ENCODE results near the gene SERP2.

The SERP2 gene

DNA sequence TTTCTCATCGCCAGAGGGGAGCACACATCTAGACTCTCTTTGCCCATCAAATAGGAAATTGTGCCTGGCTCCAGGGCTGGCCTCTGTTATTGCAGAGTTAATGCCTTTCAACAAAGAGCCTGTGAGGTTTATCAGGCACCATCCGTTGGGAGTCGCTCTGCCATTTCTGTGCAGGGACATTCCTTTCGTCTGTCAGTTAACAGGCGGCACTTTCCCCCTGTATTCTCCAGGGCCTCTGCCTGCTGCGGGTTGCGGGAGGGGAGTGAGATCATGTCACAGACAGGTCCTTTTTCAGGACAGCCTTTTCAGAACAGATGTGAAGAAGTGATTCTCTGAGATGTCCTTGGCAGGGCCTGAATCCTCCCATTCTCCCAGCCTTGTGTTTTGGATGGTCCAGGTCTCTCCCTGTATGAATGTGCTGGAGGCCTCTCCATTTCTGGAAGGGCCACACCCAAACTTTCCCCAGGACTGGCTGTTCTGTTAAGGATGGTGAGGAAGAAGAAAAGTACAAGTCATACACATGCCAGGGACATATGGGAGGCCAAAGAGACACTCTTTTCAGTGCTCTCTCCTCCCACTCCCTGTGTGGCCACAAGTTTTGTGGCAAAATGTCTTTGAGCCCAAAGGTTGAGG, 14.9 kb downstream of the SERP2 start:
- DNase-seq (ENCODE audit: low read depth in 2 of 2) = no peak

DNA sequence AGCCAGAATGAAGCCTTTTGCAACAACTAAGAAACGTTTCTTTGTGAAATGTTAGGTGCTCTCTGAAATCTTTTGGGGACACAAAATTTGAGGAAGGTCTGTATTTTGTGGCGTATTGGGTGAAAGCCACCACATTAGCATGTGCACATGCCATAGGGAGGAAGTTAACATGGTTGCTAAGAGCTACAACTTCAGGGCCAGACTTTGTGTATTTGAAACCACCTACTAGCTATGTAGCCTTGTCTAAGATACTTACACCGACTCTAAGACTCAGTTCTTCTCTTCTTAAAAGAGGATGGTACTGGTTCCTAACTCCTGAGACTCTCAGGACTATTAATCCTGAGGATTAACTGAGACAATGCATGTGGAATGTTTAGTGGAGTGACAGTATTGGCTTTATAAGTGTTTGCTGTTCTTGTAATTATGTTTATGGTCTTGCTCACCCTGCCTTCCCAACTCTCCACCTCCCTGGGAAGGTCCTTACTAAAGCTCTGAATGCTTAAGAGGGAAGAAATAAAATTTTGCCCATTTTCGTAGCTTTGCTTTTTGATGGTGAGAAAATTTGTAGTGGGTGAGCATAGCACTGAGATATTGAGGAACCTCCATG, 15.5 kb downstream of the SERP2 start:
- no peak for DNase-seq (ENCODE audit: low read depth in 2 of 2)

DNA sequence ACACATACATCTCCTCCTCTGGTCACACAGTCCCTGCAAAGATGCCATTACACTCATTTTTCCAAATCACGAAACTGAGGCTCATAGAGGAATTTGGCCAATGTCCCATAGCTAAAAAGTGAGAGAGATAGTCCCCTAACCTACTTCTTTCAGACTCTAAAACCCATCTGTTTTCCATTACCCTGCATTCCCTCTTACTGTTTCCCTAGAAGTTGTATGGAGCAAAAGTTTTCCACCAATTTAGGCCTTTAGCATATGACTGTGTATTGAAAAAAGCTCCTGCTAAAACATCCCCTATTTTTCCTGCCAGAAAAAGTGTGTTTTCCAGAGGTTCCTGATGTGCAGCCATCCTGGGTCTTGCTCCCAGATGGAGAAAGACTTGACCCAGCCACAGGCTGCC, 16.3 kb downstream of the SERP2 start:
- DNase-seq (ENCODE audit: low read depth in 2 of 2) = peak in 1 of 2 experiments; percentile 36

DNA sequence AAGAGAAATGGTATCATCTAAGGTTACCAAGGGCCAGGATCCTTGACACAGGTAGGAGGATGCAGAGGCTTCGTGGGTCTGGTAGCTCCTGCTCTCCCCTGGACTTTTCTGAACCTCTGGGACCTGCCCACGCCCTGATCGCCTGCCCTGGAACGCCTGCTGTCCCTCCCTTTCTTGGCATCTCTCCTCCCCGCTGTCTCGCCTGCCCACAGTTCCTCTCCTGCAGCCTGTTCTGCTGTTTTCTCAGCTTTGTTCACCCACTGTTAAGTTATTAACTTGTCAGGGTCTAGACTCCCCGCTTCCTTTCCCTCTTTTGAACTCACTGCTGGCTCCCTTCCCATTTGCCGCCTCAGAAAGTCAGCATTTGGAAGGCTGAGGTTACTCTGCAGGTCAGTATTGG, 19.8 kb downstream of the SERP2 start:
- no peak for DNase-seq (ENCODE audit: low read depth in 2 of 2)

DNA sequence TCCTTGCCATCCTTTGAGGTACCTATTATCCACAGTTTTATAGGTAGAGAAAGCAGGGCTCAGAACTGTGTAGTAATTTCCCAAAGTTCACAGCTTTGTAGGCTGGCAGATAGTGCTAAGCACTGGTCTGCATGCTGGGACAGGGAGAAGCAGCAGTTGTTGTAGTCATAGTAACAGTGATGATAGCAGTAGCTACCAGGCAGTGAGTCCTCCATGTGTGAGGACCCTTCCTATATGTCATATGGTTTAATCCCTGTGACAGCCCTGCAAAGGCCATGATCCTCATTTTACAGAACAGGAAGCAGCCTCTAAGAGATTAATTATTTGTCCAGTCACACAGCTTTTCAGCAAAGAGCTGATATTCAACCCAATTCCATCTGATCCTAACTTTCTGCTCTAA, 21.0 kb downstream of the SERP2 start:
- DNase-seq (ENCODE audit: low read depth in 2 of 2) = no peak

DNA sequence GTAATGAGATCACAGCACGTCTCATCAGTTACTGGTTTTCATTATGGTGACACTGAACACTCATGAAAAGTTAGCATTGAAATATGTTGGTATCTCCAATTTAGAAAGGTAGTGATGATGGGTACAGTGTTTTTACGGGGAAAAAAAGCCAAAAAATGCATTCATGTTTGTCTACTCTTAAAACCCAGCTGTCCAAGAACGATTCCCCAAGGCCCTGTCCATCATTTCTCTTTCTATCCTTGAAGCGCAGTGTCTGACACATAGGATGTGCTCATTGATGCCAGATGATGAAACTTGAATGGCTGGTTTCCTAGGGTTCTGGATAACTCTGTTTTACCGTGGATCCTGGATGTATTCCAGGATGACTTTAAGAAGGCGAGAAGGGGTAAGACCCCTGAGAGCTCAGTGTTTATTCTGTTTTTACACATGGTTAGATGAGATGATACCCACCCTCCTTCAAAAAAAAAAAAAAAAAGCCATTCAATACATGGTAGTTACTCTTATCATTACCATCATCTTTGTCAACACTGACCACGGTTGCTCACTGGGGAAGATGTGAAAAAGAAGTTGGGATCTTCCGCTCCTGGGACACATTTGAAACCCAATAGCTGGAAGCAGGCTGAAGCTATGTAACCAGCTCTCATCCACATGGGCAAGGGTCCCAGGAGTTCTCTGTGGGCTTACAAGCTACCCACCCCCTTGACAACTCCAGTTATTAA, 22.5 kb downstream of the SERP2 start:
- peak; percentile 50 to 55 for DNase-seq (ENCODE audit: low read depth in 2 of 2)

DNA sequence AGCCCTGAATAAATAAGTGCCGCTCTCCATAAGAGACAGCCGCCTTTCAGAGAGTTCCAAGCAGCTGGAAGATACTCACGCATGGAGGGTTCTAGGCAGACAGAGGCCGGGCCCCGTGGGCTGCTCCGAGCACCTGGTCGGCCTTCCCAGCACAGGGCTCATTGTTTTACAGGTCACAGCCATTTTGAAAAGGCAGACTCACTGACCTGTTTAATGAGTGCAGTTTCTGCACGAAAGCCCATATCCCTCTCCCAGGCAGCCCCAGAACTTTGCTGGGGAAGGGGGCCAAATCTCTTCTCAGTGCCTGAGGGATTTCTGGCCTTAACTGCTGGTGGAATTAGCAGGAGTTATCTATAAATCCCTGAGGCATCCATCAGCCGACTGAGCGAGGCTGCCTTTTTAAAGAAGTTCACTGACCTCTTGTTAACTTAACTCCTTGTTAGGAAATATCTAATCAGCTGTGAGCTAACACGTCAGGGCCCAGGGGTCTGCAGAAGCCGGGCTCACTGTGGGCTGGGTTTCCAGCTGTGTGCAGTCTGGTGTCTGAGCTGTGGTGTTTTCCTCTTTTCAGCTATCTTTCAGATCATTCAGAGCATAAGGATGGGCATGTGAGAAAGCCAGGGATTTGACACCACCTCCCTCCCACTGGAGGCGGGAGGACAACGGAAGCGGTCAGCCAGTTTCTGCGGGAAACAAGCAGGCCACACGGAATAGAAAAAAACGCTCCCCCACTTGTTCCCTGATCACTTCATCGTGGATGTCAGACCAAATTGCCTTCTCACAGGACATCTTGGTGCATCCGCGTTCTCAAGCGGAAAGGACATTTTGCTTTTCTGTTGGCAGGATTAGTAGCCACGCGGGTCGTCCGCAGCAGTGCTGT, 23.3 kb downstream of the SERP2 start:
- no peak for DNase-seq (ENCODE audit: low read depth in 2 of 2)

DNA sequence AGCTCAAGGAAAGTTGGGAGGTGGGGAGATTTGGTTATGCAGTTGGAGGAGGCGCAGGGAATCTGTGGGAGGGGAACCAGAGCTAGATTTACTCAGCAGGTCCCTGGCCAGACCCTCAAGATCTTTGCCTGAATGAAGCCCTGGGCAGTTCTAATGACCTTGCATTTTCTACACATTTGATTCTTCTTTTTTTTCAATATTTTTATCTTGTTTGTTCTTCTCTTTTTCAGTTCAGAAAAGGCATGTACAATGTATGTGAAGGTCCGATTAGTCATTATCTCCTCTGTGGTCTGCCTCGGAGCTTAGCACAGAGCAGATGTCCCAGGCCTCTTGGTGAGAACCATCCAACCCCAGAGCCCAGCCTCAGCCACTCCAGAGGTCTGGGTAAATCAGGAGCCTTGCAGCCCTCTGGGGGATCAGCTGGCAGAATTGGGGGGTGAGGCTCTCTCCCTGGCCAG, 24.2 kb downstream of the SERP2 start:
- DNase-seq (ENCODE audit: low read depth in 2 of 2) = no peak

DNA sequence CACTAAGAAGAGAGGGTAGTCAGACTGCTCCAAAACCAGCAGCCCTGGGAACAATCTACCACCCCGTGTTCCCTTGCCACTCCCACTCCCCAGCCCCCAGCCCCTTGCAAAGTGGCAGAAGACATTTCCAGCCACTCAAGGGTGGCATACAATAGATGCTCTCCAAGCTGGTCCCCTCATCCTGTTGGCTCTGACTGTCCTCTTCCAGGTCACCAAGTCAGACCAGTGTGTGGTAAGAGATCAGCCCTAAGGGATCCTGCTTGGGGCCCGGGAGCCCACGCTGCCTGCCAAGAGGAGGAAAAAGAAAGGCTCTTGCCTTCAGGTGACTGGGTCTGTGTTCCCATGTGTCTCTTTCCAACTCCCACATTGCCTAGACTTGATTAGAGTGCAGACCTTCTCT, 25.0 kb downstream of the SERP2 start:
- DNase-seq (ENCODE audit: low read depth in 2 of 2) = no peak

DNA sequence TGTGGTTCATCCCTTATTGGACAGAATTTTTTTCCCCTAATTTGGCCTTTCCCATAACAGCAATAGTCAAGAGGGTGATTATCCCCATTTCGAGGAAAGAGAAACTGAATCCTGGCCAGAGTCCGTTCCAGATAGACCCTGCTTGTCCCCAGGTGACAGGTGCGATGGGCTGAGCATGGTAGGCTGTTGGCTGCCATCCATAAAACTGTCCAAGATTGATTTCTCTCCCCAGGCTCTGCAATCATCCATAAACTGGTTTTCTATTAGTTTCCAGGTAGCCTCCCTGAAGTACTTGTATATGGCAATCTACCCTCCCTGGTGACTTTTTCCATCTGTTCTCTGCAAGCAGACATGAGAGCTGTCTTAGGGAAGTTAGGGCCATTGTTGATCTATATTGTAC, 25.4 kb downstream of the SERP2 start:
- DNase-seq (ENCODE audit: low read depth in 2 of 2) = no peak

DNA sequence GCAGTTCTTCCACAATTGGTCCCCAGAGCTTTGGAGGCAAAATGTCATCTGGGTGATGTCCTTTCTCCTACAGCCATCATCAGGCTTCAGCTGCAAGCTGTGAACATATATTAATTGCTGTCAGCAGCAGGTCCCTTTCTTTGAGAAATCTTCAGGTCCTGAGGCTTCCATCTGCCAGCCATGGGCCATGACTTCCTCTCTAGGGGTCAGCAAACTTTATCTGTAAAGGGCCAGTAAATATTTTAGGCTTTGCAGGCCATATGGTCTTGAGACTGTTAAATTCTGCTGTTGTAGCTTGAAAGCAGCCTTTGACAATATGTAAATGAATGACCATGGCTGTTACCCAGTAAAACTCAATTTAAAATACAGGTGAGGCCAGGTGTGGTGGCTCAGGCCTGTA, 27.1 kb downstream of the SERP2 start:
- DNase-seq (ENCODE audit: low read depth in 2 of 2) = no peak

DNA sequence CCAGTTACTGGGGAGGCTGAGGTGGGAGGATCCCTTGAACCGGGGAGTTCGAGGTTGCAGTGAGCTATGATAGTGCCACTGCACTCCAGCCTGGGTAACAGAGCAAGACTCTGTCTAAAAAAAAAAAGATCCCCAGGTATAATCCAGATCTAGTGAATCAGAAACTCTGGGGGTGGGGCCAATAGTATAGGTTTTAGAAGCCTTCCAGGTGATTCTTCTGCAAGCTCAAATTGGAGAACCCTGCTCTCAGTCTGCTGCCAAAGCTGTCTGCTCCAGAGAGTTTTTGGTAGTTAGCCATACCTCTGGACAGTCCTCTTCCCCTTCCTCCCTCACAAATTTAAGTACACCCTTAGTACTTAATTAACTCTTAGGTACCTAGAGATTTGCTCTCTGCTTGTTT, 28.0 kb downstream of the SERP2 start:
- no peak for DNase-seq (ENCODE audit: low read depth in 2 of 2)

DNA sequence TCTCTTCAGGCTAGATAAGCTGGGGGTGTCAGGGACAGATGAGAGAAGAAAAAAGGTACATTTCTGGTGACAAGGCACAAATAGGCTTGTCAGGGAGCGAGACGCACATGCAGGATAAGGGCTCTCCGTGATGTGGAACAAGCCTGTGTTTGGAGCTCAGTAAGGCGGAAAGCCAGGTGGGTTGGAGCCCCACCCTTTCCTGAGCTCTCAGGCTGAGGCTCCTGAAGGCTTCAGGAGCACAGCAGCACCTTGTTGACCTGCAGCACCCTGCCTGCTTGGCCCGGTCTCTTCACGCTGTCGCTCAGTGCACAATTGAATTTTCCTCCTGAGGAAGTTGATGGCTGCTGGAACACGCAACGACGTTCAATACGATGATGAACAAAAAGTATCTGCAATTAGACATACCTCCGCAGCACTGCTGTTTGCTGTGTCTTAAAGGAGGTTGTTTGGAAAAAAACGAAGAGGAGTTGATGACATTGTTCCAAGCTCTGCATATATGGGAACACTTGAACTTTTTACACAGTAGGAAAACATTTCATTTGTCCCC, 29.3 kb downstream of the SERP2 start:
- no peak for DNase-seq (ENCODE audit: low read depth in 2 of 2)

DNA sequence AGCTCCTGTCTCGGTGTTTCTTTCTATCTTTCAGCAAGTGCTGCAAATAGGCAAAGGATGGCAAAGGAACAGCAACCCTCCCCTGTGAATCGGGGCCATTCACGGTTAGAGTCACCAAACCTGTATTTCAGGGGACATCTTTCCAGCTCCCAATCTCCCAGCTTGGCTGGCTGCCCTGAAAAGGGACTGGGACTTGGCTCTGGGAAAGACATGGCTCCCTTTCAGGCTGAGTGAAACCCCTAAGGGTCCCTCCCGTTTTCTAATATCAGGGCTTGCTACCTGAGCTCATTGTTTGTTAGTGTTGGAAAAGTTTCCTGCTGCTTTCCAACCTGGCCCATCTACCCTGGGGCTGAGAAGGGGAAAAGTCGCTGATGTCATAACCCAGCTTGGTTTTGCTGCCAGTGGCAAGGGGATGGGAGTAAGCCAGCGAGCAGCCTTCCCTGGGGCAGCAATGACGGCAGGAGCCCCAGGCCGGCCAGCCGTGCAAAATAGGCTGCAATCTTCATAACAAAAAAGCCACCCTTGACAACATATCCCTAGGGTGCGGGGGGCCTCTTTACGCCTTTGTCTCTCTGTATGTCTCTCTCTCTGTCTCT, 29.9 kb downstream of the SERP2 start:
- no peak for DNase-seq (ENCODE audit: low read depth in 2 of 2)

DNA sequence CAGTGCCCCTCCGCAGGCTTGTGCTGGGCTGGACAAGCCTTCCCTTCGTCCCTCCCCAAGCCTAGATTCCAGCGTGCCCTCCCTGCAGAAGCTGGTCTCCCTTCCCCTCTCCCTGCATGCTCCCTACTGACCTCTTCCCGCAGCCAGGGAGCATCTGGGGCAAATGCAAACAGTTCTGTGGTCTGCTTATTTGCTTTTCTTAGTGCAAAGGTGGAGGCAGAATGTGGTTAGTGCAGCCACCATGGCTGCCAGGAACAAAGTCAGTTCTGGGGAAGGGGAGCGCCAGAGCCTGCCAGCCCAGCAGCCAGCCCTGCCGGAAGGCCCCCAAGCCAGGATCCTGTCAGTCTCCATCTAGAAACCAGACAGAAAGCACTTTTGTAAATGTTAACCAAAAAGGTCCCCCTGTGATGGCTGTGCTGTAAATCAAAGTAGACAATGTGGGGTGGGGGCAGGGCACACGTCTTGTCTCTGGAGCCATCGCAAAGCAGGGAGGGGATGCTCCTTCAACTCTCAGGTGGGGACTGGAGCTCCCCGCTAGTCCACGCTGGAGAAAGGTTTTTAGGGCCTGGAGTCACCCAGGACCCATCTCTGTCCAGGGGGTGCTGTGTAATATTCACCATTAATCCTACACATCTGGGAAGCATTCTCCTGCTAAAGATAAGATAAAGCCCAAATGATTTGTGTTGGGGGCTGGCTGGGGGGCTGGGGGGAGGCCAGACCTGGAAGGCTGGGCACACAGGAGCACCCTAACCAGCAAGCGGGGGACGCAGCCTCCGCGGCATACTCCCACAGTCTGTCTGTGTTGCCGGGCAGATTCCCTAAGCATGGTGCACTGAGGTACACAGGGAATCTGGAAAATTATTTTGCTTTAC, 30.9 kb downstream of the SERP2 start:
- no peak for DNase-seq (ENCODE audit: low read depth in 2 of 2)

DNA sequence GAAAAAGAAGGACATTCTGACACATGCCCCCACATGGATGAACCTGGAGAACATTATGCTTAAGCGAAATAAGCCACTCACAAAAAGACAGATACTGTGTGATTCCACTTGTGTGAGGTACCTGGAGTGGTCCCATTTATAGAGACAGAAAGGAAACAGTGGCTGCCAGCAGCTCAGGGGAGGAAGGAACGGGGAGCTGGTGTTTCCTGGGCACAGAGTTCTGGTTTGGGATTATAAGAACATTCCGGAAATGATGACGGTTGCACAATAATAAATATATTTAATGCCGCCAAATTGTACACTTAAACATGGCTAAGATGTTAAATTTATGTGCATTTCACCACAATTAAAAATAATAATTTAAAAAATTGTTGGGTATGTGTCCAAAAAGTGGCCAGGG, 33.0 kb downstream of the SERP2 start:
- DNase-seq (ENCODE audit: low read depth in 2 of 2) = no peak

DNA sequence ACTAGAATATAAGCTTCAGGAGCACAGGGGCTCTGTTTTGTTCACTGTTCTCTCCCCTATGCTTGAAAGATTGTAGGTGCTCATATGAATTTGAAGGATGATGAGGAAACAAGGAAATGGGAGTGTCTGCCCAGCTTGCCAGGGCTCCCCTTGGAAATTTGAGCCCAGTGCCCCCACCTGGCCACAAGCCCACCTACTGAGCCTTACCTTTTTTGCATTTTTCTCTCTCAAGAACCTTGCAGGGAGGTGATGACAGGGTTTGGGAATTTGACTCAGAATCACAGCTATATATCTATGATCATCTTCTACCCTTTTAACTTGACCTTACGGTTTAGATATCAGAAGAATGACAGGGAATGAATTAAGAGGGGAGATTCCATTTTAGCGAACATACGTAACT, 33.8 kb downstream of the SERP2 start:
- no peak for DNase-seq (ENCODE audit: low read depth in 2 of 2)

DNA sequence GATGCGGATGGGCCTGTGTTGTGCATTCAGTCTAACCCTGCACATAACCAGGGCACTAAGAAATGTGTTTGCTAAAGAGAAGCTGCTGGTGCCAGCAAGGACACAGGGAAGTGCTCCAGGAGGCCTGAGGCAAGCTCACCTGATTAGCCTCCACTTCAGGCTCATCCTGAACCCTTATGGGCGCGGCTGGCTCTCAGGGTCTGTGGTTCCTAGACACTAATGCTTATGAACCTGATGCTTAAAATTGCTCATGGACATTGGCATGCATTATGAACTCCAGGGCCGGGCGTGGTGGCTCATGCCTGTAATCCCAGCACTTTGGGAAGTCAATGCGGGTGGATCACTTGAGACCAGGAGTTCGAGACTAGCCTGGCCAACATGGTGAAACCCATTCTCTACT, 34.3 kb downstream of the SERP2 start:
- no peak for DNase-seq (ENCODE audit: low read depth in 2 of 2)

DNA sequence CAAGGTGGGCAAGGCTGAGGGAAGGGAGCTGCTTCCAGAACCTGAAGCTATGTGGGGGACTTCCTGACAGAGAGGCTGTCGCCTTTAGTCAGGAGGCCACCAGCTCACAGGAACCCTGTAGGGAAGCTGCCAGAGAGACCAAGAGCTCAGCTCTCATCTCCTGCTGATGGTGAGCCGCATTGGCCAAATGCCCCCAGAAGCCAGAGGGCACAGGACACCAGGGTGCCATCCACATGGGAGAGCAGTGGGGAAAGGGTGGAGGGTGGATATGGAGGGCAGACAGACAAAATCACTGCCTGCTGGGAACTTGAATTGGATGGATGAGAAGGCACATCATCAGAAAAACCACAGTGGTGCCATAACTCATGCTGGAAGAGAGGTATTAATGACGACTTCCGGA, 36.0 kb downstream of the SERP2 start:
- no peak for DNase-seq (ENCODE audit: low read depth in 2 of 2)

DNA sequence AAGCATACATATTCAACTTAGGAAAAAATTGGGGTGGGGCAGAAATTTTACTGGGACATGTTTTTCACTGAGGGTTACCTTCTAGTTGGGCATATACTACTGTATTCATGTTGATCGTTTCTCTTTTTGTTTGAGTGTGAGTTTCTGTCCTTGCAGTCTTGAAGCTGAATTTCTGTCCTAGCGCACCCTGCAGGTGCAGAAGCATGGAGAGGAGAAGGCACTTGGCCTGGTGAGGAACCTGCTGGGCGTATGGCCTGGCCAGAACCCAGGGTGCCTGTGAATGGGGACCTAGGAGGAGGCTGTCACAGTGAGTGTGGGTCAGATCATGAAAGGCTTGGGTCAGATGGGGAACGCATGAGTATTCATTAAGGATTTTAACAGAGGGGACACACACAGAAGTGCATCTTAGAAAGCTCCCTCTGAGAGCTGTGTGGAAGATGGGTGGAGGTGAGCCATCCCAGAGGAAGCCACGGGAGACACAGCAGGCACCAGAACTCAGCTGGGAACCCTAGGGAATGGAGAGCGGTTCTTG, 36.8 kb downstream of the SERP2 start:
- no peak for DNase-seq (ENCODE audit: low read depth in 2 of 2)
